Hippocampal formation (tissue), 2 donors: ENCODE data around the gene TMF1.
A peak's percentile ranks its signal among the peaks of the same experiment; 100 is the strongest.

Experiments
- DNase-seq, 2 donors: peaks; one replicate each; lab custom pipeline; 2025; lab: John Stamatoyannopoulos, UW

Gene TMF1

DNA sequence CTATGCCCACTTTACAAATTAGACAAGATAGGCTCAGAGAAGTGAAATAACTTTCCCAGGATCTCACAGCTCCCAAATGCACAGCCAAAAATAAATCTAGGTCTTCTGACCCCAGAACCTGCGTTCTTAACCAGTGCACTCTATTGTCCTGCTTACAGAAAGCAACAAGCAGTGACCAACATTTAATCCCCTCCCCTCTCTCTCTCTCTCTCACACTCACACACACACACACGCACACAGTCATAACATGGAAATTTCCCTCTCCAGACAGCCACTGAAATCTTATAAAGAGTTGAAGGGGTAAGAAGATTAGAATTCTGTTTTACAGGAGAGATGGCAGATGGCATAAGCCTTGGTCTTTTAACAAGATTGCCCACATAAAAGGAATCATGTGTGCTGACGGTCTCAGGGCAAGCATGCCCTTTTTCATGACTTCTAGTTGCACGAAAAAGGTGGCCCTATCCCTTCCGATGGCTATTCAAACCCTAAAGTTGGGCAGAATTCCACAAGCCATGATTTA is 68.1 kb downstream of the TMF1 start:
- no peak for DNase-seq

DNA sequence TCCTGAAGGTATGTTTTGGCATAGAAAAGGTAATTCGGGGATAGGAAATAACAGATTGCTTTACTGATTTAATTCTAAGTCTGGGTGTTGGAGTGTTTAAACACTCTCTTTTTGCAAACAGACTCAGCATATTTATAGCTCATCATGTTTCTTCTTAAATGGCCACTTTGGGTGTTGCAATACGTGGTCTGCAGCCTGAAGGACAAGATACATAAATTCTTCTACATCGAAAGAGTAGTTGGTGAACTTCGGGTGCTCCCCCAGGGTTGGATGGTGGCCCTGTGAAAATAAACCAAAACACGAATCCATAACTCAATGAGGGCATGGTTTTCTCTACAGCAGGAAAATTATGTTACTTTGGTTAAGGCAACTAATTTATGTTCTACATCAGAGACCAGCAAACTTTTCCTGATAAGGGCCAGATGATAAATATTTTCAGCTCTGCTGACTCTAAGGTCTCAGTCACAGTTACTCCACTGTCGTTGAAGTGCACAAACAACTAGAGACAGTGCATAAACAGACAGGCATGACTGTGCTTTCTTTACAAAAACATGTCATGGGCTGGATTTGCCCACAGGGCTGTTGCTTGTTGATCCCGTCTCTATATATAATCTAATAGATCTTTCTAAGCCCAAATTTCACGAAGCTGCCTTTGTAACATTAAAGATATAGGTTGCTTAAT is 74.5 kb downstream of the TMF1 start:
- DNase-seq, result no peak

DNA sequence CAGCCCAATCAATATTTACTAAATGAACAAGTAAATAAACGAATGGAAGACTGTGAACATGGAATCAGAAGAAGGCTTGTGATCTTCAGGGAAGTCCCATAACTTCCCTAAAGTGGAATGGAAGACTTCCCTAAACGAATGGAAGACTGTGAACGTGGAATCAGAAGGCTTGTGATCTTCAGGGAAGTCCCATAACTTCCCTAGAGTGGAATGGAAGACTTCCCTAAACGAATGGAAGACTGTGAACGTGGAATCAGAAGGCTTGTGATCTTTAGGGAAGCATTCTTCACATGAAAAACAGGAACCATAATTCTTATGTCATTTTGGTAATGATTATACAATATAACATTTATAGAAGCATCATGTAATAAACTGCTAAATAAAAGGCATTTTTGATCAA is 77.4 kb downstream of the TMF1 start:
- no peak for DNase-seq

DNA sequence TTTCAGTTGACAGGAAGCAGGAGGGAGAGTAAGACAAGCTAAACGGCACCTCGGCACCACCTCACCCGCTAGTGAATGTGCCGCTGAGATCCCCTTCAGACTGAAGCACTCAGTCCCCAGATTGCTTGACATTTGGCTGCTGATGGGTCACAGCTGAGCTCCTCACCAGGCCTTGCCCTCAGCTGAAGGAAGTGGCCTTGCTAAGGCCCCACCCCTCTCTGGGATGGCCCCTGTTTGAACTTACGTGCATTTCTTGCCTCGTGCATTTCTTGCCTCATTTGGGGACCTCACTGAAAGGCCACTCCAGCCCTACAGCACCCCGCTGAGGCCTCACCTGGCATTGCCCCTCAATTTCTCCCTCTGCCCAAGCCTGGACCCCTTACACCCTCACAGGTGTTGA is 78.5 kb downstream of the TMF1 start:
- no peak for DNase-seq

DNA sequence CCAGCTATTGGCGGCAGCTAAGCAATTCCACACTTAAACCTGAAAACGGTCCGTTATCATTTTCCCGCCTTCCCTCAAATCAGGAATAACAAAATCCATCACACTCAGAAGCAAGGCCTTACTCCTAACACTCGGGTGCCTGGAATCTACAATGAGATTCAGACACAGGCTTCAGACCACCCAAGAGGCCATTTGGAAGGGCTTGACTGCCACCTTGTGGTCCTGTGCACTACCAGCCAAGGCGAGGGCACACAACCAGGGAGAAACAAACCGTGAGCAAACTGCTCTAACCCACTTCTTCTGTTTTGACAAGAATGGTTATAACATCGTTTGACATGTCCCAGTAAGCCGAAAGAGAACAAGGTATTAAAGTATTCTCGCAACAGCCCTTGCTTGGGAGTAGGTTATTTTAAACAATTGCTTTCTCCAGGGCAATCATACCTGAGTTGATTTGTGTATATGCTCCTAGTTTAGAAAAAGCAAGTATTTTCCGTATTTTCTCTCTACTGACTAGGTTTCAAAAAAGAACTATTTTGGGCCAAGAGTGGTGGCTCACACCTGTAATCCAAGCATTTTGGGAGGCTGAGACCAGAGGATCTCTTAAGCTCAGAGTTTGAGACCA is 79.7 kb downstream of the TMF1 start:
- peak; percentile 62 to 69 for DNase-seq
